GM19240 (cell line): ENCODE results near the gene DCAF11.
A peak's percentile ranks its signal among the peaks of the same experiment; 100 is the strongest.

Experiments used
- DNase-seq: peaks from one replicate; pipeline ENCODE4 v3.0.0; 2011; ENCODE audit warnings: low spot score; ENCODE audit not compliant: insufficient read length

The DCAF11 gene

GRCh38 chr14:24117179-24117578 is 2.6 kb downstream of the DCAF11 start:
- DNase-seq: no peak

- DNase-seq: no peak
These were observed 5.1 kb downstream of the DCAF11 start for GRCh38 chr14:24119691-24120090.

- no peak for DNase-seq
These were observed 6.6 kb downstream of the DCAF11 start for GRCh38 chr14:24121210-24121609.

GRCh38 chr14:24122416-24122815 is 7.8 kb downstream of the DCAF11 start:
- DNase-seq: no peak

- no peak for DNase-seq
These were observed 8.3 kb downstream of the DCAF11 start for GRCh38 chr14:24122898-24123297.

GRCh38 chr14:24123424-24124417 is 9.1 kb downstream of the DCAF11 start:
- DNase-seq: no peak

- no peak for DNase-seq
These were observed 12.4 kb downstream of the DCAF11 start for GRCh38 chr14:24126939-24127338.

- no peak for DNase-seq
These were observed 13.1 kb downstream of the DCAF11 start for GRCh38 chr14:24127673-24128072.

GRCh38 chr14:24129410-24129998 is 14.9 kb downstream of the DCAF11 start:
- DNase-seq: no peak

GRCh38 chr14:24130380-24130716 is 15.8 kb downstream of the DCAF11 start, which contains the start of gene FITM1:
TSS of gene FITM1 (plus strand) at chr14:24130659. CDS start at chr14:24131564, 905 bp downstream.
- no peak for DNase-seq

GRCh38 chr14:24130717-24131548 is 16.4 kb downstream of the DCAF11 start:
- no peak for DNase-seq

GRCh38 chr14:24131549-24131966 is 17.0 kb downstream of the DCAF11 start:
- no peak for DNase-seq

GRCh38 chr14:24132061-24132685 is 17.6 kb downstream of the DCAF11 start:
- DNase-seq: no peak

GRCh38 chr14:24132976-24133375 is 18.4 kb downstream of the DCAF11 start:
- no peak for DNase-seq

GRCh38 chr14:24133735-24134134 is 19.2 kb downstream of the DCAF11 start:
- no peak for DNase-seq

- no peak for DNase-seq
These were observed 20.9 kb downstream of the DCAF11 start for GRCh38 chr14:24135584-24135833.

GRCh38 chr14:24135834-24136683 is 21.5 kb downstream of the DCAF11 start, which contains the start of gene PSME1:
TSS of gene PSME1 (plus strand) at chr14:24136194. CDS start at chr14:24136263, 69 bp downstream.
- DNase-seq: peak; percentile 86

GRCh38 chr14:24136684-24137528 is 22.3 kb downstream of the DCAF11 start:
- DNase-seq: no peak

- no peak for DNase-seq
These were observed 23.2 kb downstream of the DCAF11 start for GRCh38 chr14:24137529-24138395.
